HFF-Myc (cell line): ENCODE data around the gene PHLDB3.
"Not testable (repeated sequence)": the region's sequence is repeated elsewhere in the genome, so short reads cannot be mapped to it uniquely, and the experiment has no call there.

Source experiments
- DNase-seq: peaks from one replicate; pipeline ENCODE4 v3.0.0-alpha.2; 2011; ENCODE audit warnings: low read depth; ENCODE audit errors: extremely low read depth
- H3K4me3 ChIP-seq: replicated peaks from 2 replicates; pipeline ENCODE4 v1.5.1; 2011; ENCODE audit warnings: low read depth, mild to moderate bottlenecking, control low read depth, low read length
- TF ChIP-seq, protein P1 (sequence below): IDR thresholded peaks from 2 replicates; pipeline ENCODE4 v1.5.1; 2012; ENCODE audit warnings: mild to moderate bottlenecking, low read depth, low read length, control low read depth; ENCODE audit errors: missing control alignments

Gene PHLDB3

DNA sequence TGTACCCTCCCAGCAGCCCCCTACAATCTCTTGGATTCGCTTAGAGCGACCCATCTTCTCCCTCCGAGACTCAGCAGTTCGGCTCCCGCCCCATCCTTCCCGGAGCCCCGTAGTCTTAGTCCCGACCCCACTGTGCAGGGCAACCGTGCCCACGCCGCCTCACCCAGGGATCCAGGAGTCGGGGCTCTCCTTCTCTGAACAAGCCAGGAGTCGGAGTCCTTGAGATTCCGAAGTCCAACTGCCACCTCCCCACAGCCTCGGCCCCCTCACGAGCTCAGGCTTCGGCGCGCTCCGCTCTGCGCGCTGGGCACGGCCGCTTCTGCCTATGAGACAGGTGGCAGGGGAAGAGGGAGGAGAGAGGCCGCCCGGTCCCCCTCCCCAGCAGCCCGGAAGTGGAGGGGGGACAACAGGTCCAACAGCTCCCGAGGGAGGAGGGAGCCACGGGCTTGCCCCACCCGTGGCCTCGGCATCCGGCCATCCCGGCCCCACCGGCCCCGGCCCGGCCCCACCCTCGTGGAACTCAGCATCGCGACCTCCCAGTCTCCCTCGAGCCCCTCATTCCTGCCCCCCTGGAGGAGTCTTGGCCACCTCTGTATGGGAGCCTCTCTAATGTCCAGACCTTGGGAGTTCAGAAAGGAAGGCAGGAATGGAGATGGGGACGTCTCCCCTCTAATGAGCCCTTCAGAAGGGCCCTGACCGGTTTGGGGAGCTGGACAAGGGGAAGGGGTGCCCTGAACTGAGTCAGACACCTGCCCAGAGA, at the start of gene PHLDB3:
PHLDB3 (minus strand) TSS at position 321 of the 760 bp plus-strand sequence. CDS start 628 bp downstream, outside the sequence.
- no peak for DNase-seq
- peak within 1 kb of the TSS; percentile 78 for H3K4me3 ChIP-seq
- TF ChIP-seq, protein P1, sequence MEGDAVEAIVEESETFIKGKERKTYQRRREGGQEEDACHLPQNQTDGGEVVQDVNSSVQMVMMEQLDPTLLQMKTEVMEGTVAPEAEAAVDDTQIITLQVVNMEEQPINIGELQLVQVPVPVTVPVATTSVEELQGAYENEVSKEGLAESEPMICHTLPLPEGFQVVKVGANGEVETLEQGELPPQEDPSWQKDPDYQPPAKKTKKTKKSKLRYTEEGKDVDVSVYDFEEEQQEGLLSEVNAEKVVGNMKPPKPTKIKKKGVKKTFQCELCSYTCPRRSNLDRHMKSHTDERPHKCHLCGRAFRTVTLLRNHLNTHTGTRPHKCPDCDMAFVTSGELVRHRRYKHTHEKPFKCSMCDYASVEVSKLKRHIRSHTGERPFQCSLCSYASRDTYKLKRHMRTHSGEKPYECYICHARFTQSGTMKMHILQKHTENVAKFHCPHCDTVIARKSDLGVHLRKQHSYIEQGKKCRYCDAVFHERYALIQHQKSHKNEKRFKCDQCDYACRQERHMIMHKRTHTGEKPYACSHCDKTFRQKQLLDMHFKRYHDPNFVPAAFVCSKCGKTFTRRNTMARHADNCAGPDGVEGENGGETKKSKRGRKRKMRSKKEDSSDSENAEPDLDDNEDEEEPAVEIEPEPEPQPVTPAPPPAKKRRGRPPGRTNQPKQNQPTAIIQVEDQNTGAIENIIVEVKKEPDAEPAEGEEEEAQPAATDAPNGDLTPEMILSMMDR: no peak

DNA sequence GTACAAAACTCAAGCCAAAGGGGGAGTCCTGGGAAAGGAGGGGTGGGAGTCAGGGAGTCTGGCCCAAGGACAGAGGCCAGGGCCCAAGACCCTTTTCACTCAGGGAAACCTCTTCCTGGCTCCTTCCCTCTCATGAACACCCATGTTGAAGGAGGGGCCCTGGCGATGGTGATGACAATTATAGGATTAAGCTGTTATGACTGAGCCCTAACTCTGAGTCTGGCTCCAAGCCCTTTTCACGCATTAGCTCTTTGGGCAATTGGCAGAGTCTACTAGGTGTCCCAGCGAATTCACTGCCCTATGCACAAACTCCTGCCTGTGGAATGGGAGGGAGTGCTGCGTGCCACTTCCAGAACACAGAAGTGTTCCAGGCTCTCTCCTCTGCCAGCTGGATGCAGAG, 49.1 kb upstream of the PHLDB3 start:
- TF ChIP-seq, protein P1: no peak
- no peak for DNase-seq
- no peak overlapping the region for H3K4me3 ChIP-seq

DNA sequence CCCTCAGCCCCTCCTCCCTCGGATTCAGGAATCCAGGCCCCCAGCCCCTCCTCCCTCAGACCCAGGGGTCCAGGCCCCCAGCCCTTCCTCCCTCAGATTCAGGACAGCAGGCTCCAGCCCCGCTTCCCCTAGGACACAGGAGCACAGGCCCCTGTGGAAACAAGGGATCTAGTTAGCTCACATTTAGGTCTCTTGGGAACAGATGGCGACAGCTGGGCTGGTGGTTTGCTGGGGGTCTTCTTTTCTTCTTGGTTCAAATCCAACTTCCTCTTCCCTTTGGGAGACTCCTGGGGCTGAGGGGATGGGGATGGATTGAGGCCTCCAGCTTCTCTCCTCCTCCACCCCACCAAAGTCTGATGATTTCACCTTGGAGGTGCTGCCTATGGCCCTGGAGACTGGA, 48.1 kb upstream of the PHLDB3 start:
- TF ChIP-seq, protein P1: no peak
- no peak for DNase-seq
- no peak overlapping the region for H3K4me3 ChIP-seq

DNA sequence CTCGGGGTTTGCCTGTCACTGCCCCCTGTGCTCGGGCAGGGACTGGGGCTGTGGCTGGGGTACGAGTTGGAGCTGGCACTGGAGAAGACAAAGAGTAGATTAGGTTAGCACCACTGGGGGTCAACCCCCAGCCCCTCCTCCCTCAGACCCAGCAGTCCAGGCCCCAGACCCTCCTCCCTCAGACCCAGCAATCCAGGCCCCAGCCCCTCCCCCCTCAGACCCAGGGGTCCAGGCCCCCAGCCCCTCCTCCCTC, 47.6 kb upstream of the PHLDB3 start:
- DNase-seq: no peak
- H3K4me3 ChIP-seq: no peak overlapping the region
- TF ChIP-seq, protein P1: no peak

DNA sequence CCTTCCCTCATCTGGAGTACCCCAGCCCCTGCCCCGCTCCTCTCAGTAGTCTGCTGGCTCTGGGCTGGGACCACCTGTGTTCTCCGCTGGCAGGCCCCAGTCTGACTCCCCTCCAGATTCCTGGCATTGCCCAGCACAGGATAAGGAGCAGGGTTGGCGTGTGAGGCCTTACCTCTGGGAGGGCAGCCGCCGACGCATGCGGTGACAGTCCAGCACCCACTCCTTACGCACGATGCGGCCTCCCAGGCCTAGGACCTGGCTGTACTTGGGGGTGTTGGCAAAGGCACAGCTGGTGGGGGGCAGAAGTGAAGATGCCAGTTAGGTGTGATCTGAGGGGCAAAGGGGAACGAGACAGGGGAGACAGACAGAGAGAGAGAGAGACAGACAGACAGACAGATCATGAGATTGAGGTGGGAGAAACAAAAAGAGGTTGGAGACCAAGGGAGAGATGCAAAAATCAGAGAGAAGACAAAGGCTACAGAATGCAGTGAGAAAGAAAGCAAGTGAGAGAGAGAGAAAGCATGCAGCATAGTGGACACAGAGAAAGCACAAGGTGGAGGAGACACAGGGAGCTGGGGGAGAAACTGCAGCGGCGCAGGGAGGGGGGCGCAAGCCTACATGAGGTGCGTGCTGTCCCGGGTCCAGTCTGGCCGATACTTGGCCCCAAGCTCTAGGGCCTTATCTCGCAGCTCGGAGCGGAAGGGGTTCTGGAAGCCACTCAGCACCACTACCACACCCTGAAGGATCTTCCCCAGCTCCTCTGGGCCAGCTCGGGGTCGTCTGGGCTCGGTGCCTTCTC, 47.1 kb upstream of the PHLDB3 start:
- DNase-seq: no peak
- H3K4me3 ChIP-seq: no peak overlapping the region
- TF ChIP-seq, protein P1: no peak

DNA sequence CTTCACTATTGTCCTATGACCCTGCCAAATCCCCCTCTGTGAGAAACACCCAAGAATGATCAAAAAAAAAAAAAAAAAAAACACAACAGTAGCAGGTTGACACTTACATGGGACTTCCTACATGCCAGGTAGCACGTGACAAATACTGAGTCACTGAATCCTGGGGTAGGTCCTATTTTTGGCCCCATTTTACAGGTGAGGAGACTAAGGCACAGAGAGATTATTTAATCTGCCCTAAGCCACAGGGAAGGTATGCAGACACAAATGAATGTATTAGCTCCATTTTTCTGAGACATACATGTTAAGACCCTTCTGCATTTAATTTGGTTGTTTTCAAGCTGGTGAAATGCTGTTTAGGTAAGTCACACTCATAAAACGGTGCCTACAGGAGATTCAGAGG, 44.2 kb upstream of the PHLDB3 start:
- no peak for DNase-seq
- TF ChIP-seq, protein P1: no peak
- no peak overlapping the region for H3K4me3 ChIP-seq

DNA sequence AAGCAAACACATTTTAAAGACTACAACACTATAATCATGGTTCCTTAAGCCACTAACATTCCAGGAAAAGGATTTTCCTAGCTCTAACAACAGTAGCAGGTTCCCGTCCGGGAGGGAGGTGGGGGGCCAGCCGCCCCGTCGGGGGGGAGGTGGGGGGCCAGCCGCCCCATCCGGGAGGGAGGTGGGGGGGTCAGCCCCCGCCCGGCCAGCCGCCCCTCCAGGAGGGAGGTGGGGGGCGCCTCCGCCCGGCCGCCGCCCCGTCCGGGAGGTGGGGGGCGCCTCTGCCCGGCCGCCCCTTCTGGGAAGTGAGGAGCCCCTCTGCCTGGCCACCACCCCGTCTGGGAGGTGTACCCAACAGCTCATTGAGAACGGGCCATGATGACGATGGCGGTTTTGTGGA, 43.4 kb upstream of the PHLDB3 start:
- H3K4me3 ChIP-seq, DNase-seq: not testable (repeated sequence)
